ENCODE measurements around the gene PRRT3. TPM values are rescaled to one million over a fixed set of nuclear protein-coding genes. Genes with fewer than 3 reads are reported as not detected.

PRRT3 gene
- total and polyA plus RNA-seq, 2 of the 13 experiments (the other 11 are each of a cell fraction or from before 2014, with no cell fraction given): 0.22 to 0.44 TPM

DNA sequence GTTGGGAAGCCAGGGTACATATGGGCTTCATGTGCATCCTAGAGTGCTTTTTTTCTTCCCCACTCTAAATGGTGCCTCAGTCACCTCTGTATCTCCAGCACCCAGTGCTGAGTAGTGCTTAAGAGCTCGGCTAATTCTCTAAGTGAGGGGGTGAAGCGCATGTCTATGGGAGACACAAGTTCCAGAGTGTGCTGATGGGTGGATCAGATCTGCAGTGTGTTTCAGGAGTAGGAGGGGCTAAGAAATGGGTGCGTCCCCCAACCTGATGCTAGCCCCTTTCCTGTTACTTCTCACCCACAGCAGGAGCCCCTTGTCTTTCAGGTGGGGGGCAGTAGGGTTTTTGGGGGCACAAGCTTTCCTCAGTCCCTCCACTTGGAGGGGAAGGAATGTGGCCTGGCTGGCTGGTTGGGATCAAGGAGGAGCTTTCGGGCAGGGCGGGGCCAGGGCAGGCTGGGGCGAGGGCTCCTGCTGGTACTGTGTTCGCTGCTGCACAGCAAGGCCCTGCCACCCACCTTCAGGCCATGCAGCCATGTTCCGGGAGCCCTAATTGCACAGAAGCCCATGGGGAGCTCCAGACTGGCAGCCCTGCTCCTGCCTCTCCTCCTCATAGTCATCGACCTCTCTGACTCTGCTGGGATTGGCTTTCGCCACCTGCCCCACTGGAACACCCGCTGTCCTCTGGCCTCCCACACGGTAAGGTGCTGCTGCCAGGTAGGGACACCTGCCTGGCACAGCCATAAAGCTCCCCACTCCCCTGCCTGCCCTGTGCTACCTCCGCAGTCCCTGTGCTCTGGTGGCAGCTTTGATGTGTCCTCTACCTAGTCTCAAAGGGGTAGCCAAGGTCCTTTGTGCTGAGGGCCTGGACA lies 49.6 kb downstream of the PRRT3 start, which contains the start of gene IL17RE (continued):
- TF ChIP-seq, protein P1, sequence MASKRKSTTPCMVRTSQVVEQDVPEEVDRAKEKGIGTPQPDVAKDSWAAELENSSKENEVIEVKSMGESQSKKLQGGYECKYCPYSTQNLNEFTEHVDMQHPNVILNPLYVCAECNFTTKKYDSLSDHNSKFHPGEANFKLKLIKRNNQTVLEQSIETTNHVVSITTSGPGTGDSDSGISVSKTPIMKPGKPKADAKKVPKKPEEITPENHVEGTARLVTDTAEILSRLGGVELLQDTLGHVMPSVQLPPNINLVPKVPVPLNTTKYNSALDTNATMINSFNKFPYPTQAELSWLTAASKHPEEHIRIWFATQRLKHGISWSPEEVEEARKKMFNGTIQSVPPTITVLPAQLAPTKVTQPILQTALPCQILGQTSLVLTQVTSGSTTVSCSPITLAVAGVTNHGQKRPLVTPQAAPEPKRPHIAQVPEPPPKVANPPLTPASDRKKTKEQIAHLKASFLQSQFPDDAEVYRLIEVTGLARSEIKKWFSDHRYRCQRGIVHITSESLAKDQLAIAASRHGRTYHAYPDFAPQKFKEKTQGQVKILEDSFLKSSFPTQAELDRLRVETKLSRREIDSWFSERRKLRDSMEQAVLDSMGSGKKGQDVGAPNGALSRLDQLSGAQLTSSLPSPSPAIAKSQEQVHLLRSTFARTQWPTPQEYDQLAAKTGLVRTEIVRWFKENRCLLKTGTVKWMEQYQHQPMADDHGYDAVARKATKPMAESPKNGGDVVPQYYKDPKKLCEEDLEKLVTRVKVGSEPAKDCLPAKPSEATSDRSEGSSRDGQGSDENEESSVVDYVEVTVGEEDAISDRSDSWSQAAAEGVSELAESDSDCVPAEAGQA (IDR thresholded peaks at IDR 0.05; ENCODE audit: low read depth): no peak
- TF ChIP-seq, protein P1 (CRISPR knock-in tag; IDR thresholded peaks at IDR 0.05; ENCODE audit: borderline replicate concordance): no peak
- TF ChIP-seq BRCA1 (CRISPR knock-in tag; IDR thresholded peaks at IDR 0.05) (no peak), ZNF329 (CRISPR knock-in tag; IDR thresholded peaks at IDR 0.05; ENCODE audit: low read depth) (no peak), ZNF30 (CRISPR knock-in tag; IDR thresholded peaks at IDR 0.05) (0 out of 2 replicates have a peak, but pooled peaks have one; percentile 21), CENPT (CRISPR knock-in tag; IDR thresholded peaks at IDR 0.05; ENCODE audit: low read depth) (no peak), ZNF296 (CRISPR knock-in tag; conservative IDR thresholded peaks at IDR 0.05) (0 out of 2 replicates have a peak, but pooled peaks have one; percentile 77)
- TF ChIP-seq, protein P2, sequence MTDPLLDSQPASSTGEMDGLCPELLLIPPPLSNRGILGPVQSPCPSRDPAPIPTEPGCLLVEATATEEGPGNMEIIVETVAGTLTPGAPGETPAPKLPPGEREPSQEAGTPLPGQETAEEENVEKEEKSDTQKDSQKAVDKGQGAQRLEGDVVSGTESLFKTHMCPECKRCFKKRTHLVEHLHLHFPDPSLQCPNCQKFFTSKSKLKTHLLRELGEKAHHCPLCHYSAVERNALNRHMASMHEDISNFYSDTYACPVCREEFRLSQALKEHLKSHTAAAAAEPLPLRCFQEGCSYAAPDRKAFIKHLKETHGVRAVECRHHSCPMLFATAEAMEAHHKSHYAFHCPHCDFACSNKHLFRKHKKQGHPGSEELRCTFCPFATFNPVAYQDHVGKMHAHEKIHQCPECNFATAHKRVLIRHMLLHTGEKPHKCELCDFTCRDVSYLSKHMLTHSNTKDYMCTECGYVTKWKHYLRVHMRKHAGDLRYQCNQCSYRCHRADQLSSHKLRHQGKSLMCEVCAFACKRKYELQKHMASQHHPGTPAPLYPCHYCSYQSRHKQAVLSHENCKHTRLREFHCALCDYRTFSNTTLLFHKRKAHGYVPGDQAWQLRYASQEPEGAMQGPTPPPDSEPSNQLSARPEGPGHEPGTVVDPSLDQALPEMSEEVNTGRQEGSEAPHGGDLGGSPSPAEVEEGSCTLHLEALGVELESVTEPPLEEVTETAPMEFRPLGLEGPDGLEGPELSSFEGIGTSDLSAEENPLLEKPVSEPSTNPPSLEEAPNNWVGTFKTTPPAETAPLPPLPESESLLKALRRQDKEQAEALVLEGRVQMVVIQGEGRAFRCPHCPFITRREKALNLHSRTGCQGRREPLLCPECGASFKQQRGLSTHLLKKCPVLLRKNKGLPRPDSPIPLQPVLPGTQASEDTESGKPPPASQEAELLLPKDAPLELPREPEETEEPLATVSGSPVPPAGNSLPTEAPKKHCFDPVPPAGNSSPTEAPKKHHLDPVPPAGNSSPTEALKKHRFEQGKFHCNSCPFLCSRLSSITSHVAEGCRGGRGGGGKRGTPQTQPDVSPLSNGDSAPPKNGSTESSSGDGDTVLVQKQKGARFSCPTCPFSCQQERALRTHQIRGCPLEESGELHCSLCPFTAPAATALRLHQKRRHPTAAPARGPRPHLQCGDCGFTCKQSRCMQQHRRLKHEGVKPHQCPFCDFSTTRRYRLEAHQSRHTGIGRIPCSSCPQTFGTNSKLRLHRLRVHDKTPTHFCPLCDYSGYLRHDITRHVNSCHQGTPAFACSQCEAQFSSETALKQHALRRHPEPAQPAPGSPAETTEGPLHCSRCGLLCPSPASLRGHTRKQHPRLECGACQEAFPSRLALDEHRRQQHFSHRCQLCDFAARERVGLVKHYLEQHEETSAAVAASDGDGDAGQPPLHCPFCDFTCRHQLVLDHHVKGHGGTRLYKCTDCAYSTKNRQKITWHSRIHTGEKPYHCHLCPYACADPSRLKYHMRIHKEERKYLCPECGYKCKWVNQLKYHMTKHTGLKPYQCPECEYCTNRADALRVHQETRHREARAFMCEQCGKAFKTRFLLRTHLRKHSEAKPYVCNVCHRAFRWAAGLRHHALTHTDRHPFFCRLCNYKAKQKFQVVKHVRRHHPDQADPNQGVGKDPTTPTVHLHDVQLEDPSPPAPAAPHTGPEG (CRISPR knock-in tag; IDR thresholded peaks at IDR 0.05): no peak
- TF ChIP-seq, protein P3, sequence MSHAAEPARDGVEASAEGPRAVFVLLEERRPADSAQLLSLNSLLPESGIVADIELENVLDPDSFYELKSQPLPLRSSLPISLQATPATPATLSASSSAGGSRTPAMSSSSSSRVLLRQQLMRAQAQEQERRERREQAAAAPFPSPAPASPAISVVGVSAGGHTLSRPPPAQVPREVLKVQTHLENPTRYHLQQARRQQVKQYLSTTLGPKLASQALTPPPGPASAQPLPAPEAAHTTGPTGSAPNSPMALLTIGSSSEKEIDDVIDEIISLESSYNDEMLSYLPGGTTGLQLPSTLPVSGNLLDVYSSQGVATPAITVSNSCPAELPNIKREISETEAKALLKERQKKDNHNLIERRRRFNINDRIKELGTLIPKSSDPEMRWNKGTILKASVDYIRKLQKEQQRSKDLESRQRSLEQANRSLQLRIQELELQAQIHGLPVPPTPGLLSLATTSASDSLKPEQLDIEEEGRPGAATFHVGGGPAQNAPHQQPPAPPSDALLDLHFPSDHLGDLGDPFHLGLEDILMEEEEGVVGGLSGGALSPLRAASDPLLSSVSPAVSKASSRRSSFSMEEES (CRISPR knock-in tag; IDR thresholded peaks at IDR 0.05): peak; percentile 58; the same call in 1 of the 2 replicates
- TF ChIP-seq, protein P4, sequence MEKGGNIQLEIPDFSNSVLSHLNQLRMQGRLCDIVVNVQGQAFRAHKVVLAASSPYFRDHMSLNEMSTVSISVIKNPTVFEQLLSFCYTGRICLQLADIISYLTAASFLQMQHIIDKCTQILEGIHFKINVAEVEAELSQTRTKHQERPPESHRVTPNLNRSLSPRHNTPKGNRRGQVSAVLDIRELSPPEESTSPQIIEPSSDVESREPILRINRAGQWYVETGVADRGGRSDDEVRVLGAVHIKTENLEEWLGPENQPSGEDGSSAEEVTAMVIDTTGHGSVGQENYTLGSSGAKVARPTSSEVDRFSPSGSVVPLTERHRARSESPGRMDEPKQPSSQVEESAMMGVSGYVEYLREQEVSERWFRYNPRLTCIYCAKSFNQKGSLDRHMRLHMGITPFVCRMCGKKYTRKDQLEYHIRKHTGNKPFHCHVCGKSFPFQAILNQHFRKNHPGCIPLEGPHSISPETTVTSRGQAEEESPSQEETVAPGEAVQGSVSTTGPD (CRISPR knock-in tag; IDR thresholded peaks at IDR 0.05): 0 out of 2 replicates have a peak, but pooled peaks have one; percentile 48
- TF ChIP-seq, protein P5, sequence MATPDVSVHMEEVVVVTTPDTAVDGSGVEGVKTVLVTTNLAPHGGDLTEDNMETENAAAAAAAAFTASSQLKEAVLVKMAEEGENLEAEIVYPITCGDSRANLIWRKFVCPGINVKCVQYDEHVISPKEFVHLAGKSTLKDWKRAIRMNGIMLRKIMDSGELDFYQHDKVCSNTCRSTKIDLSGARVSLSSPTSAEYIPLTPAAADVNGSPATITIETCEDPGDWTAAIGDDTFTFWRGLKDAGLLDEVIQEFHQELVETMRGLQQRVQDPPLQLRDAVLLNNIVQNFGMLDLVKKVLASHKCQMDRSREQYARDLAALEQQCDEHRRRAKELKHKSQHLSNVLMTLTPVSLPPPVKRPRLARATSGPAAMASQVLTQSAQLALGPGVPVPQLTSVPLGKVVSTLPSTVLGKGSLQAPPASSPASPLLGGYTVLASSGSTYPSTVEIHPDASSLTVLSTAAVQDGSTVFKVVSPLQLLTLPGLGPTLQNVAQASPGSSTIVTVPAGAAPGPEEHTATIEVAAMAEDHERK (CRISPR knock-in tag; IDR thresholded peaks at IDR 0.05; ENCODE audit: low read depth): no peak

Measured in HepG2 (cell line).